IPS-NIHi7 (cell line): ENCODE results near the gene ALPK3.

Experiments
- DNase-seq: peaks from one replicate; pipeline ENCODE4 v3.0.0; 2012; ENCODE audit warnings: mixed read lengths; ENCODE audit errors: extremely low spot score

The ALPK3 gene

DNA sequence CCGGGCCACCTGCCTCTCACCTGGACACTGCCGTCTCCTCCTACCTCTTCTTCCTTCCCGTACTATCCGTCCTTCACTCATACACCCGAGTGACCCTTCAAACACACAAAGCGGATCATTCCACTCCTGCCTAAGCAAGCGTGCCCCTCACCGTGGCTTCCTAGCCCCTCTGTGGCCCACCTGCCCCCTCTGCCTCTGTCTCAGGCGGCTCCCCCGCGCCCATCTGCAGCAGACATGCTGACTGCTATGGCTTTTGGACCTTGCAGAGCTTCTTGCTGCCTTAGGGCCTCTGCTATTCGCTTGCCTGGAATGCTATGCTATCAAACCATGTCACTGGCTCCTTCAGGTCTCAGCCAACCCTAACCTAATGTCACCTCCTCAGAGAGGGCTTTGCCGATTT lies 105.4 kb downstream of the ALPK3 start:
- DNase-seq = no peak
